GM18498 (cell line): ENCODE measurements around the gene KIRREL1.
"Not testable (repeated sequence)": the region's sequence is repeated elsewhere in the genome, so short reads cannot be mapped to it uniquely, and the experiment has no call there.

ENCODE experiments used
- ATAC-seq: cut with Tn5 transposase; IDR thresholded peaks from one replicate; pipeline ENCODE4 v1.9.1; 2021; ENCODE audit warnings: mild to moderate bottlenecking, moderate library complexity; ENCODE audit not compliant: unreplicated experiment

Gene KIRREL1

DNA sequence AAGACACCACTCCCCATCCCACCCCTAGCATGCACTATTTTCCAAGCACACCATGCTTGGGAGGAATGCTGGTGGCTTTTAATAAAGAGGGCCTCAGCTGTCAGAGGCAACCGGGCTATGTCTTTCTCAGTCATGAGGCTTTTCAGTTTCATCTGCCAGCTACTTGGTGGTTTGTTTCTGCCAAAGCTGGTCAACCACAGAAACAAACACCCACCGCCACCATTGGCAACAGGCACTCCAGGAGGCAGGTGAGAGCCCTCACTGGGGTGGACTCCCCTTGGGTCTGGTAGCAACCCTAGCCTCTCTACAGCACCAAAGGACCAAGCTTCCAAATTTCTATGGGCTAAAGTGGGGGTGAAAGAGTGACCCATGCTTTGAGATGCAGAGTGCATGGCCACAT is 133.0 kb downstream of the KIRREL1 start:
- ATAC-seq = peak; percentile 79

DNA sequence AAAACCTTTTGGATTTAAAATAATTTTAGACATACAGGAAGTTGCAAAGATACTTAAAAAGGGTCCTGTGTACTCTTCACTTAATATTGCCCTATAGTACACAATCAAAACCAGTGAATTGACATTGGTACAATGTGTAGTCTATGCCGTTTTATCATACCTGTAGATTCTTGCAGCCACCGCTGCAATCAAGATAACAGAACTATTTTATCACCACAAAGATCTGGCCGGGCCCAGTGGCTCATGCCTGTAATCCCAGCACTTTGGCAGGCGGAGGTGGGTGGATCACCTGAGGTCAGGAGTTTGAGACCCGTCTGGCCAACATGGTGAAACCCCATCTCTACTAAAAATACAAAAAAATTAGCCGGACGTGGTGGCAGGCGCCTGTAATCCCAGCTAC is 135.1 kb downstream of the KIRREL1 start:
- not testable (repeated sequence) for ATAC-seq

DNA sequence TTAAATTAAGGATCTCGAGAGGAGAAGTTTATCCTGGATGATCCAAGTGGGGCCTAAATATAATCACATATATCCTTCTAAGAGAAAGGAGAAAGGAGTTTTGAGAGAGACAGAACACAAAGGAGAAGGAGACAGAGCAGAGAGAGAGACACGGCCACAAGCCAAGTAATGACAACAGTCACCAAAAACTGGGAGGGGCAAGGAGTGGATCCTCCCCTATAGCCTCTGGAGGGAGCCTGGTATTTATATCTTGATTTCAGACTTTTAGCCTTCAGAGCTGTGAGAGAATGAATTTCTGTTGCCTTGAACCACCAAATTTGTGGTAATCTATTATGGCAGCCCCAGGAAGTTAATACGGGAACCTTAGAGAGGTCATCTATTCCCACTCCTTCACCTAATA is 137.8 kb downstream of the KIRREL1 start:
- no peak for ATAC-seq

DNA sequence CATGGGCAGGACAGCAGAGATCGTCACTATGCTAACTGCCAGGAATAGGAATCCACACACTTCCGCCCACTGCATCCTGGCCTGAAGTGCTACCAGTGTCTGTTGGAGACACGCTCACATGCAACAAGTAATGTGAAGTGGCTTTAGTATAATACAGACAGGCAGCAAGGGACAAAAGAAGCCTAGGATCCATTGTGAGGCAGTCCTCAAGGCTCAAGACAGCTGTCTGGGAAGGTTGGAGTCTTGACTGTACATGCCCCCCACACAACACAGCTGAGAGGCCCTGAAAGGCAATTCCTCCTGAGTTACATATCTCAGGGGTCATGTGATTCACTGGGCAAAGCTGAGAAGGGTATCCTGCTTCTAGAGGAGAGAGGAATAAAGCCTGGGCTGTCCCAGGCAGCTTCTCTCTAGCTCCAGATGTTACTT is 147.3 kb downstream of the KIRREL1 start:
- ATAC-seq = no peak

DNA sequence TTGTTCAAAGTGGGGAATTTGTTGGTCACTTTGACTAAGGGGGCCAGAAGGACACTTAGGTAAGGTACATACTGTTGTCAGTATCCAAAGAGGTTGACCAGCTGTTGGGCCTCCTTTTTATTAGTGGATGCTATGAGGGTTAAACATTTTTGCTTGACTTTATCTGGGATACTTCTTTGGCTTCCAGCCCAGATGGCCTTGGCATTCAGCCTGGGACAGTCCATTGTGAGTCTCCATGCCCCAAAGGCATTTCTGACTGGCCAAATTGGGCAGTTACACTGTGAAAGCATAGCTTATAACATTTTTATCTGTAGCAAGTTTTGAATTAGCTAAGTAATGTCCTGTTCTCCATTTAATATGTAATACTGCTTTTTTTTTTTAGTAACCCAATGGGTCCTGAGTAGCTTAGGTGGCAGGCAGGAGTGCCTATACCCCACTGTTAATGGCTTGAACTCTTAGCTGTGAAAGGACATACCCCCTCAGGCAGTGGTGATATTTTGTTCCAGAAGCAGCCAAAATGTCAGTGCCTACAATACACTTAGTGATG is 151.8 kb downstream of the KIRREL1 start:
- no peak for ATAC-seq

DNA sequence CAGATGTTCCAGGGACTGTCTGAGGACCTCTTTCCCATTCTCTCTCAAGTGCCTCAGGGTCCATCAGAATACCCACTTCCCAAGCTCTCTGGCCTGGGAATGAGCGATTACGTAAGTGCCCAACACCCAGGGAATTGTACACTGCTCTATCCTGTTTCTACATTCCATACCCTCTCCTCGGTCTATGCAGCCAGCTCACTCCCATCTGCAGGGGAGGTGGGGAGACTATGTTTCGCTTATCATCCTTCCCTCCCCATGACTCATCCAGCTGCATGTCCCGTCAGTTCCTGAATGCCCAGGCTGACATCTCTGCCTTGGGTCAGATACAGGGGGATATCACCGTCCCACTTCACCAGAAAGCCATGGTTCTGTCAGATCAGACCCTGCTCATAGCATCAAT is 152.7 kb downstream of the KIRREL1 start:
- no peak for ATAC-seq

DNA sequence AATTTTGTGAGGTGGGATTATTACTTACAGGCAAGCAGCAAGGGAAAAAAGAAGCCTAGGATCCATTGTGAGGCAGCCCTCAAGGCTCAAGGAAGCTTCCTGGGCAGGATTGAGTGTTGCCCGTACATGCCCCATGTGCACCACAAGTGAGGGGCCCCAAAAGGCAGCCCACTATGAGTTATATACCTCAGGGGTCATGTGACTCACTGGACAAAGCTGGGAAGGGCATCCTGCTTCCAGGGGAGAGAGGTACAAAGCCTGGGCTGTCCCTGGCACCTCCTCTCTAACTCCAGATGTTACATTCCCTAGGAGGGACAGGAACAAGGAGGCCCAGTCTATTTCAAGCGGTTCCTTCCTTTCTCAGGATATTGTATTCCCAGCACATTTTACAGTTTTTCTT is 153.3 kb downstream of the KIRREL1 start:
- ATAC-seq = no peak

DNA sequence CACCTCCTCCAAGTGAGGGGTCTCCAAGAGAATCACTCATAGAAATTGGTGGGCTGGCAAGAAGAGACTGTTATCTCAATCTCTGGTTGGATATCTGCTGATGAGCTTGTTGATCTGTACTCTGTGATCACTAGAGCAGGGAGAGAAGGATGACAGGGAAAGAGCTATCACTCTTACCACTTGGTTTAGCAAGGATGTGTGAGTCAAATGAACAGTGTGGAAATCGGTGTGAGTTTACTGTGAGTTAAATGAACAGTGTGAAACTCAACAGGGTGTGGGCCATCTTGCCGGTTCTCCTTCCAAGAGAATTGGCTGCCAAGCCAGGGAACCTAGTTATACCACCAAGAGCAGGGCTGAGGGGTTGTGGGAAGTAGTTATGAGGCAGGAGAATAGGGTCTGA is 154.0 kb downstream of the KIRREL1 start:
- no peak for ATAC-seq

DNA sequence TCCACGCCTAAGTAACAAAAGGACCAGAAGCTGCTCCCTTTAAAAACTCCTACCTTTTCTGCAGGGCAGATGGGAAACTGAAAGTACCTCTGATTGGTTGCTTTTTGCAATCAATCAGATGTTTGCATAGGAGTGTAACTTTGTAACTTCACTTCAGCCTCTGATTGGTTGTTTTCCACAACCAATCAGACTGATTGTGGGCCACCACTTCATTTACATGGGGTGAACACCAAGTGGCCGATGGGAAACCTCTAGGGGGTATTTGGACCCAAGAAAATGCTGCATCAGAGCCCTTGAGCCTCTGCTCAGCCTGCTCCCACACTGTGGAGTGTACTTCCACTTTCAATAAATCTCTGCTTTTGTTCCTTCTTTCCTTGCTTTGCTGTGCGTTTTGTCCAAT is 154.4 kb downstream of the KIRREL1 start:
- ATAC-seq = no peak

DNA sequence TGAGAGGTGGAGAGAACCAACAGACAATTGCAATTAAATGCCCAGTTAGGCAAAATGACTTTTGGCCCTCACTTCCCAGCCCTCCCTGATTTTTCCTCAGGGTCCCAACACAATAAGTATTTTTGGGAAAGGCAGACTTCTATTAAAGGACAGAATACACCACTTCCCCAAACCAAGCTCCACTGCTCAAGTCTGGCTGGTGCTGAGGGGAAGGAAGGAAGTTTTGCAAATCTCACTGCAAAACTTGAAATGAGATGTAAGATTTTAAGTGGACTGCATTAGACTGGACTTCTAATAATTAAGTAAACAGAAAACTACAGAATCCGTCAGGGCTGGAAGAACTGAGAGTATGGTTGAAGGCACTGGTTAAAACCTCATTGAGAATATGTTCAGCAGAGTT is 155.0 kb downstream of the KIRREL1 start:
- ATAC-seq = no peak

DNA sequence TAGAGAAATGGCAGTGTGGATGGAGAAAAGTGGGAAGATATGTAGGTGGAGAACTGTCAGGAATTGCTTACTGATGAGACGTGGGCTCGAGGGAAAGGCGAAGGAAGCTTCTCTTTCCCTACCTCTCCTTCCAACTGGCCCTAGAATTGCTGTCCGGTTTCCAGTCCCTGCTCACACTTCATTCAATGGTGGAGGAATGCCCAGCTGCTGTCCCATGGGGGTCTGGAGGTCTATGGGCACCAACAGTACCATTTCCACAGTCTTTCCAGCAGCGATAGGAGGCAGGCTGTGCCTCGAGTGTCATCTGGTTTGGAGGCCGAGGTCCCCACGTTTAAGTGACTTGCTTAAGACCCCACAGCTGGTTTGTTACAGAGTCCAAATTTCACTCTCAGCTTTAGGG is 155.7 kb downstream of the KIRREL1 start:
- no peak for ATAC-seq
